Neural cell (in vitro differentiated cells): ENCODE measurements around the gene GPR78. TPM values are rescaled to one million over a fixed set of nuclear protein-coding genes. Genes with fewer than 3 reads are reported as not detected.

ENCODE experiments used
- H2AFZ ChIP-seq: fragments of 200-600, 300-800 bp; sonication (generic), shearing (Covaris generic); 2 replicates; pipeline ENCODE4 v1.6.0; 2014; ENCODE audit warnings: low read depth, mild to moderate bottlenecking, antibody characterized with exemption, low read length, moderate library complexity
- H3F3A ChIP-seq: fragments of 200-600 bp; shearing (Covaris generic); 2 replicates; pipeline ENCODE4 v1.6.1; 2016; ENCODE audit warnings: mild to moderate bottlenecking, moderate library complexity, mixed read lengths, antibody characterized with exemption, low read length; ENCODE audit not compliant: insufficient read depth, poor library complexity, severe bottlenecking
- H3K27ac ChIP-seq: fragments of 200-600, 300-800 bp; sonication (generic), shearing (Covaris generic); 2 replicates; pipeline ENCODE4 v1.5.1; 2014; ENCODE audit warnings: mild to moderate bottlenecking, low read length, moderate library complexity
- H3K27me3 ChIP-seq: fragments of 300-800, 200-600 bp; sonication (generic), shearing (Covaris generic); 2 replicates; pipeline ENCODE4 v1.6.0; 2014; ENCODE audit warnings: mild to moderate bottlenecking, low read depth, low read length, moderate library complexity; ENCODE audit not compliant: insufficient read depth
- H3K36me3 ChIP-seq: fragments of 300-800, 200-600 bp; sonication (generic), shearing (Covaris generic); 2 replicates; pipeline ENCODE4 v1.5.1; 2014; ENCODE audit warnings: mild to moderate bottlenecking, antibody characterized with exemption, low read length, moderate library complexity; ENCODE audit not compliant: insufficient read depth
- H3K4me2 ChIP-seq: fragments of 300-800, 200-600 bp; sonication (generic), shearing (Covaris generic); 2 replicates; pipeline ENCODE4 v1.6.0; 2014; ENCODE audit warnings: mild to moderate bottlenecking, low read length
- H3K4me3 ChIP-seq: fragments of 300-800, 200-600 bp; sonication (generic), shearing (Covaris generic); 2 replicates; pipeline ENCODE4 v1.5.1; 2014; ENCODE audit warnings: mild to moderate bottlenecking, low read length, moderate library complexity
- H3K79me2 ChIP-seq: fragments of 200-600 bp; shearing (Covaris generic); replicated peaks from 2 replicates; pipeline ENCODE4 v1.6.0; 2014; ENCODE audit warnings: mild to moderate bottlenecking, low read length, moderate library complexity; ENCODE audit not compliant: insufficient read depth
- H3K9ac ChIP-seq: fragments of 300-800, 200-600 bp; sonication (generic), shearing (Covaris generic); 2 replicates; pipeline ENCODE4 v1.6.1; 2016; ENCODE audit warnings: mild to moderate bottlenecking, low read length, mixed read lengths
- H3K9me2 ChIP-seq: fragments of 200-600 bp; shearing (Covaris generic); 2 replicates; pipeline ENCODE4 v1.6.1; 2016; ENCODE audit warnings: mild to moderate bottlenecking, low read length, mixed read lengths; ENCODE audit not compliant: insufficient read depth
- H3K9me3 ChIP-seq: fragments of 200-600, 300-800 bp; sonication (generic), shearing (Covaris generic); 2 replicates; pipeline ENCODE4 v1.6.1; 2016; ENCODE audit warnings: mild to moderate bottlenecking, mixed run types, low read length, moderate library complexity, mixed read lengths
- H4K20me1 ChIP-seq: fragments of 200-600 bp; shearing (Covaris generic); 2 replicates; pipeline ENCODE4 v1.6.1; 2016; ENCODE audit warnings: mild to moderate bottlenecking, mixed run types; ENCODE audit not compliant: insufficient read depth
- EP300 ChIP-seq: fragments of 450-650 bp; conservative IDR thresholded peaks from 2 replicates; pipeline ENCODE4 v1.6.1; 2014; ENCODE audit warnings: antibody characterized with exemption, mild to moderate bottlenecking, moderate library complexity; ENCODE audit not compliant: poor library complexity, severe bottlenecking
- EZH2 ChIP-seq: fragments of 200-600, 300-800 bp; shearing (Covaris generic), sonication (generic); IDR thresholded peaks from 2 replicates; pipeline ENCODE4 v1.6.1; 2014; ENCODE audit warnings: antibody characterized with exemption, low read length, borderline replicate concordance, mild to moderate bottlenecking; ENCODE audit not compliant: insufficient read depth, poor library complexity, severe bottlenecking
- MXI1 ChIP-seq: fragments of 450-650 bp; conservative IDR thresholded peaks from 2 replicates; pipeline ENCODE4 v1.6.1; 2014; ENCODE audit warnings: antibody characterized with exemption, mild to moderate bottlenecking; ENCODE audit not compliant: poor library complexity, severe bottlenecking
- POLR2AphosphoS5 ChIP-seq: IDR thresholded peaks from 2 replicates; pipeline ENCODE4 v1.6.1; 2012
- RAD21 ChIP-seq: fragments of 450-650 bp; conservative IDR thresholded peaks from 2 replicates; pipeline ENCODE4 v1.6.1; 2014; ENCODE audit warnings: antibody characterized with exemption, mild to moderate bottlenecking, moderate library complexity
- SMC3 ChIP-seq: fragments of 450-650 bp; conservative IDR thresholded peaks from 2 replicates; pipeline ENCODE4 v1.6.1; 2014; ENCODE audit warnings: antibody characterized with exemption, mild to moderate bottlenecking, moderate library complexity; ENCODE audit not compliant: poor library complexity
- TAF1 ChIP-seq: IDR thresholded peaks from 2 replicates; pipeline ENCODE4 v1.6.1; 2012; ENCODE audit warnings: low read depth
- polyA plus RNA-seq: library from polyadenylated mRNA; depleted of rRNA; stranded (reverse); fragments of >200 nt; gene quantifications from 2 replicates; pipeline ENCODE4 v1.2.3, GENCODE V29; 2014
- TF ChIP-seq, protein P1 (sequence below): IDR thresholded peaks from 2 replicates; pipeline ENCODE4 v1.6.1; 2012; ENCODE audit warnings: borderline replicate concordance
- TF ChIP-seq, protein P2 (sequence below): fragments of 450-650 bp; IDR thresholded peaks from 2 replicates; pipeline ENCODE4 v1.5.1; 2014; ENCODE audit warnings: antibody characterized with exemption, mild to moderate bottlenecking, moderate library complexity; ENCODE audit not compliant: poor library complexity, severe bottlenecking

Gene GPR78
- polyA plus RNA-seq, 1 donor from 2014 or later = not detected

DNA sequence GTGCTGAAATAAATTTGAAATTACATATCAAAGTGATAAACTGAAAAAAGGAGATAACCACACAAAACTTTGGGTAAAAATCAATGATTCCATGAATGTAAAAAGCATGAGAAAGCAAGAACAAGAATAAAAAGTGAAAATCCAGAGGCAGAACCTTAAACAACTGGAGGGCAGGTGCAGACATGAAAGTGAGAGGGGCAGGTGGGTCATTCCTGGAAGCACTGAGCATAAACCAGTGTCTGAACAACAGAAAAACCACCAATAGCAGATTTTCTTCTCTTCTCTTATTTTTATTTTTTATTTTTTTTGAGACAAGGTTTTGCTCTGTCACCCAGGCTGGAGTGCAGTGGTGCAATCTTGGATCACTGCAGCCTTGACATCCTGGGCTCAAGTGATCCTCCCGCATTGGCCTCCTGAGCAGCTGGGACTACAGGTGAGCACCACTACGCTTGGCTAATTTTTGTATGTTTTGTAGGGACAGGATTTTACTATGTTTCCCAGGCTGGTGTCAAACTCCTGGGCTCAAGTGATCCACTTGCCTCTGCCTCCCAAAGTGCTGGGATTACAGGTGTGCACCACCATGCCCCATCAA is 46.8 kb upstream of the GPR78 start:
- H3F3A ChIP-seq = no peaks in the 10 kb centered on the region
- H3K36me3 ChIP-seq = no peaks in the 10 kb centered on the region
- no peaks in the 10 kb centered on the region for H3K9me2 ChIP-seq
- no peaks in the 10 kb centered on the region for H3K9me3 ChIP-seq
- TF ChIP-seq POLR2AphosphoS5 (no peak), SMC3 (no peak), EZH2 (no peak)
- no peak overlapping the region for H3K27ac ChIP-seq
- no peaks in the 10 kb centered on the region for H4K20me1 ChIP-seq
- no peak overlapping the region for H2AFZ ChIP-seq
- H3K9ac ChIP-seq = no peak overlapping the region
- H3K4me2 ChIP-seq = no peak overlapping the region
- no peak overlapping the region for H3K4me3 ChIP-seq
- H3K79me2 ChIP-seq = no peaks in the 10 kb centered on the region
- H3K27me3 ChIP-seq = no peaks in the 10 kb centered on the region

GRCh38 chr4:8534129-8534528 is 46.1 kb upstream of the GPR78 start:
- H3K27me3 ChIP-seq = no peaks in the 10 kb centered on the region
- H3K36me3 ChIP-seq = no peaks in the 10 kb centered on the region
- no peak overlapping the region for H3K9ac ChIP-seq
- no peaks in the 10 kb centered on the region for H3K79me2 ChIP-seq
- H3K9me2 ChIP-seq = no peaks in the 10 kb centered on the region
- no peak overlapping the region for H3K27ac ChIP-seq
- H3K4me3 ChIP-seq = no peak overlapping the region
- no peaks in the 10 kb centered on the region for H3F3A ChIP-seq
- no peak overlapping the region for H2AFZ ChIP-seq
- no peak overlapping the region for H3K4me2 ChIP-seq
- H4K20me1 ChIP-seq = no peaks in the 10 kb centered on the region
- TF ChIP-seq EP300 (no peak), MXI1 (no peak), TAF1 (no peak), RAD21 (no peak), EZH2 (no peak), POLR2AphosphoS5 (no peak), SMC3 (no peak)
- TF ChIP-seq, protein P1, sequence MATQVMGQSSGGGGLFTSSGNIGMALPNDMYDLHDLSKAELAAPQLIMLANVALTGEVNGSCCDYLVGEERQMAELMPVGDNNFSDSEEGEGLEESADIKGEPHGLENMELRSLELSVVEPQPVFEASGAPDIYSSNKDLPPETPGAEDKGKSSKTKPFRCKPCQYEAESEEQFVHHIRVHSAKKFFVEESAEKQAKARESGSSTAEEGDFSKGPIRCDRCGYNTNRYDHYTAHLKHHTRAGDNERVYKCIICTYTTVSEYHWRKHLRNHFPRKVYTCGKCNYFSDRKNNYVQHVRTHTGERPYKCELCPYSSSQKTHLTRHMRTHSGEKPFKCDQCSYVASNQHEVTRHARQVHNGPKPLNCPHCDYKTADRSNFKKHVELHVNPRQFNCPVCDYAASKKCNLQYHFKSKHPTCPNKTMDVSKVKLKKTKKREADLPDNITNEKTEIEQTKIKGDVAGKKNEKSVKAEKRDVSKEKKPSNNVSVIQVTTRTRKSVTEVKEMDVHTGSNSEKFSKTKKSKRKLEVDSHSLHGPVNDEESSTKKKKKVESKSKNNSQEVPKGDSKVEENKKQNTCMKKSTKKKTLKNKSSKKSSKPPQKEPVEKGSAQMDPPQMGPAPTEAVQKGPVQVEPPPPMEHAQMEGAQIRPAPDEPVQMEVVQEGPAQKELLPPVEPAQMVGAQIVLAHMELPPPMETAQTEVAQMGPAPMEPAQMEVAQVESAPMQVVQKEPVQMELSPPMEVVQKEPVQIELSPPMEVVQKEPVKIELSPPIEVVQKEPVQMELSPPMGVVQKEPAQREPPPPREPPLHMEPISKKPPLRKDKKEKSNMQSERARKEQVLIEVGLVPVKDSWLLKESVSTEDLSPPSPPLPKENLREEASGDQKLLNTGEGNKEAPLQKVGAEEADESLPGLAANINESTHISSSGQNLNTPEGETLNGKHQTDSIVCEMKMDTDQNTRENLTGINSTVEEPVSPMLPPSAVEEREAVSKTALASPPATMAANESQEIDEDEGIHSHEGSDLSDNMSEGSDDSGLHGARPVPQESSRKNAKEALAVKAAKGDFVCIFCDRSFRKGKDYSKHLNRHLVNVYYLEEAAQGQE = no peak
- TF ChIP-seq, protein P2, sequence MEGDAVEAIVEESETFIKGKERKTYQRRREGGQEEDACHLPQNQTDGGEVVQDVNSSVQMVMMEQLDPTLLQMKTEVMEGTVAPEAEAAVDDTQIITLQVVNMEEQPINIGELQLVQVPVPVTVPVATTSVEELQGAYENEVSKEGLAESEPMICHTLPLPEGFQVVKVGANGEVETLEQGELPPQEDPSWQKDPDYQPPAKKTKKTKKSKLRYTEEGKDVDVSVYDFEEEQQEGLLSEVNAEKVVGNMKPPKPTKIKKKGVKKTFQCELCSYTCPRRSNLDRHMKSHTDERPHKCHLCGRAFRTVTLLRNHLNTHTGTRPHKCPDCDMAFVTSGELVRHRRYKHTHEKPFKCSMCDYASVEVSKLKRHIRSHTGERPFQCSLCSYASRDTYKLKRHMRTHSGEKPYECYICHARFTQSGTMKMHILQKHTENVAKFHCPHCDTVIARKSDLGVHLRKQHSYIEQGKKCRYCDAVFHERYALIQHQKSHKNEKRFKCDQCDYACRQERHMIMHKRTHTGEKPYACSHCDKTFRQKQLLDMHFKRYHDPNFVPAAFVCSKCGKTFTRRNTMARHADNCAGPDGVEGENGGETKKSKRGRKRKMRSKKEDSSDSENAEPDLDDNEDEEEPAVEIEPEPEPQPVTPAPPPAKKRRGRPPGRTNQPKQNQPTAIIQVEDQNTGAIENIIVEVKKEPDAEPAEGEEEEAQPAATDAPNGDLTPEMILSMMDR = no peak
- H3K9me3 ChIP-seq = no peaks in the 10 kb centered on the region
